UCSD-AML1 (cell line): ENCODE measurements around the gene CYB561D1.

ENCODE experiments used
- DNase-seq: peaks from one replicate; lab custom pipeline; 2025; ENCODE audit not compliant: unreplicated experiment; lab: John Stamatoyannopoulos, UW

Gene CYB561D1

GRCh38 chr1:109527846-109528695 is 34.2 kb downstream of the CYB561D1 start:
- no peak for DNase-seq

- DNase-seq, result no peak
Measured at GRCh38 chr1:109528712-109529111, 34.8 kb downstream of the CYB561D1 start.

- no peak for DNase-seq
Measured at GRCh38 chr1:109529881-109530456, 36.1 kb downstream of the CYB561D1 start.

GRCh38 chr1:109530457-109531087 is 36.7 kb downstream of the CYB561D1 start:
- no peak for DNase-seq

- DNase-seq, result no peak
Measured at GRCh38 chr1:109531380-109531779, 37.5 kb downstream of the CYB561D1 start.

- no peak for DNase-seq
Measured at GRCh38 chr1:109531826-109532364, 38.0 kb downstream of the CYB561D1 start.

GRCh38 chr1:109532365-109533136 is 38.7 kb downstream of the CYB561D1 start:
- DNase-seq, result peak; percentile 83

GRCh38 chr1:109534307-109534858 is 40.5 kb downstream of the CYB561D1 start:
- no peak for DNase-seq

GRCh38 chr1:109535481-109535880 is 41.6 kb downstream of the CYB561D1 start:
- DNase-seq, result no peak

GRCh38 chr1:109535971-109536491 is 42.1 kb downstream of the CYB561D1 start:
- DNase-seq, result no peak

GRCh38 chr1:109537450-109538178 is 43.7 kb downstream of the CYB561D1 start:
- no peak for DNase-seq

- DNase-seq, result no peak
Measured at GRCh38 chr1:109538827-109539555, 45.1 kb downstream of the CYB561D1 start.

- no peak for DNase-seq
Measured at GRCh38 chr1:109539676-109540075, 45.8 kb downstream of the CYB561D1 start, which contains the start of gene GPR61. Gene GPR61 (plus strand): TSS chr1:109539872. CDS start chr1:109543023, 3,151 bp downstream.

GRCh38 chr1:109541102-109541501 is 47.2 kb downstream of the CYB561D1 start:
- DNase-seq, result no peak

- no peak for DNase-seq
Measured at GRCh38 chr1:109542657-109543056, 48.8 kb downstream of the CYB561D1 start.

- DNase-seq, result no peak
Measured at GRCh38 chr1:109543283-109543987, 49.5 kb downstream of the CYB561D1 start.

GRCh38 chr1:109543988-109544735 is 50.3 kb downstream of the CYB561D1 start:
- DNase-seq, result no peak
